Measurements from ENCODE around the gene ALCAM.
"Not testable (repeated sequence)": the region's sequence is repeated elsewhere in the genome, so short reads cannot be mapped to it uniquely, and the experiment has no call there.

Gene ALCAM

GRCh38 chr3:105389759-105390158, 23.1 kb downstream of the ALCAM start:
- not testable (repeated sequence) for H3K9me3 ChIP-seq (ENCODE audit: control insufficient read depth in 2 of 2, low read length in 2 of 2); H3K4me1 ChIP-seq (ENCODE audit: control insufficient read depth, insufficient read depth, low read length); H3K27ac ChIP-seq (ENCODE audit: low read length); H3K9ac ChIP-seq (ENCODE audit: low read length in 2 of 2); H3K4me3 ChIP-seq (ENCODE audit: low read length in 2 of 2); H3K27me3 ChIP-seq (ENCODE audit: control insufficient read depth in 1 of 2, insufficient read depth in 2 of 2, low read length in 2 of 2); H3K36me3 ChIP-seq (ENCODE audit: control insufficient read depth in 2 of 2, insufficient read depth in 2 of 2, low read length in 2 of 2)

DNA sequence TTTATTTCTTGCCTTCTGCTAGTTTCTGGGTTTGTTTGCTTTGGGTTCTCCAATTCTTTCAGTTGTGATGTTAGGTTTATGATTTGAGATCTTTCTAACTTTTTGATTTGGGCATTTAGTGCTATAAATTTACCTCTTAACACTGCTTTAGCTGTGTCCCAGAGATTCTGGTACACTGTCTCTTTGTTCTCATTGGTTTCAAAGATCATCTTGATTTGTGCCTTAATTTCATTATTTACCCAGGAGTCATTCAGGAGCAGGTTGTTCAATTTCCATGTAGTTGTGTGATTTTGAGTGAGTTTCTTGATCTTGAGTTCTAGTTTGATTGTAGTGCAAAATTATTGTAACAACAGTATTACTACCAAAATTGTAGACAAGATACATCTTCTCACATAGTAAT, 25.9 kb downstream of the ALCAM start:
- not testable (repeated sequence) for H3K4me1 ChIP-seq (ENCODE audit: control insufficient read depth, insufficient read depth, low read length); H3K9me3 ChIP-seq (ENCODE audit: control insufficient read depth in 2 of 2, low read length in 2 of 2); H3K27me3 ChIP-seq (ENCODE audit: control insufficient read depth in 1 of 2, insufficient read depth in 2 of 2, low read length in 2 of 2); H3K9ac ChIP-seq (ENCODE audit: low read length in 2 of 2); H3K27ac ChIP-seq (ENCODE audit: low read length); H3K4me3 ChIP-seq (ENCODE audit: low read length in 2 of 2); H3K36me3 ChIP-seq (ENCODE audit: control insufficient read depth in 2 of 2, insufficient read depth in 2 of 2, low read length in 2 of 2)

GRCh38 chr3:105394177-105394576, 27.5 kb downstream of the ALCAM start:
- H3K36me3 ChIP-seq (ENCODE audit: control insufficient read depth in 2 of 2, insufficient read depth in 2 of 2, low read length in 2 of 2), result no peaks in the 10 kb centered on the region
- no peak overlapping the region for H3K27ac ChIP-seq (ENCODE audit: low read length)
- no peak overlapping the region for H3K9ac ChIP-seq (ENCODE audit: low read length in 2 of 2)
- H3K9me3 ChIP-seq (ENCODE audit: control insufficient read depth in 2 of 2, low read length in 2 of 2), result no peaks in the 10 kb centered on the region
- no peaks in the 10 kb centered on the region for H3K27me3 ChIP-seq (ENCODE audit: control insufficient read depth in 1 of 2, insufficient read depth in 2 of 2, low read length in 2 of 2)
- H3K4me3 ChIP-seq (ENCODE audit: low read length in 2 of 2), result no peak overlapping the region
- no peaks in the 10 kb centered on the region for H3K4me1 ChIP-seq (ENCODE audit: control insufficient read depth, insufficient read depth, low read length)

- Histone ChIP-seq H3K36me3 (ENCODE audit: control insufficient read depth in 2 of 2, insufficient read depth in 2 of 2, low read length in 2 of 2) (no peaks in the 10 kb centered on the region), H3K27ac (ENCODE audit: low read length) (no peak overlapping the region), H3K27me3 (ENCODE audit: control insufficient read depth in 1 of 2, insufficient read depth in 2 of 2, low read length in 2 of 2) (no peaks in the 10 kb centered on the region)
These were observed 31.3 kb downstream of the ALCAM start for GRCh38 chr3:105397974-105398373.

GRCh38 chr3:105398437-105398836, 31.7 kb downstream of the ALCAM start:
- Histone ChIP-seq H3K4me3 (ENCODE audit: low read length in 2 of 2) (no peak overlapping the region), H3K9me3 (ENCODE audit: control insufficient read depth in 2 of 2, low read length in 2 of 2) (no peaks in the 10 kb centered on the region), H3K36me3 (ENCODE audit: control insufficient read depth in 2 of 2, insufficient read depth in 2 of 2, low read length in 2 of 2) (no peaks in the 10 kb centered on the region), H3K27ac (ENCODE audit: low read length) (no peak overlapping the region), H3K27me3 (ENCODE audit: control insufficient read depth in 1 of 2, insufficient read depth in 2 of 2, low read length in 2 of 2) (no peaks in the 10 kb centered on the region), H3K4me1 (ENCODE audit: control insufficient read depth, insufficient read depth, low read length) (no peaks in the 10 kb centered on the region), H3K9ac (ENCODE audit: low read length in 2 of 2) (no peak overlapping the region)

More at GRCh38 chr3:105397974-105398373, 31.3 kb downstream of the ALCAM start:
- Histone ChIP-seq H3K4me1 (ENCODE audit: control insufficient read depth, insufficient read depth, low read length) (no peaks in the 10 kb centered on the region), H3K4me3 (ENCODE audit: low read length in 2 of 2) (no peak overlapping the region), H3K9ac (ENCODE audit: low read length in 2 of 2) (no peak overlapping the region), H3K9me3 (ENCODE audit: control insufficient read depth in 2 of 2, low read length in 2 of 2) (no peaks in the 10 kb centered on the region)

DNA sequence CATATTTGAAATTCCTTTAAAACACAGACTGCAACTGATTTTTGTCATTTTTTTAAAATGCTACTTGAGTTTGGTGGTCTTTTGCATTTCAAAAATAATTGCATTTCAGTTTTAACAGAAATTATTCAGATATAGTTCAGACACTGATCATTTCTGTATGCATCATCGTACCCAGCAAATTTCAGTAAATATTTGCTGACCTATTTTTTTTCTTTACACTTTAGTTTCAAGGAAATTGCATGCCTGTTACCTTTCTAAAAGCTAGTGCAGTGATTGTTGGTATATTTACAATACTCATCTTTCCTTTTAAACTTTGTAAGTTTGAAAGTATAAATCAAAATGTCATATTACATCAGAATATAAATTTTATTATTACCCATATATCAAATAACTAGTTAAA, 32.4 kb downstream of the ALCAM start:
- H3K27me3 ChIP-seq (ENCODE audit: control insufficient read depth in 1 of 2, insufficient read depth in 2 of 2, low read length in 2 of 2), result no peaks in the 10 kb centered on the region
- no peak overlapping the region for H3K4me3 ChIP-seq (ENCODE audit: low read length in 2 of 2)
- no peaks in the 10 kb centered on the region for H3K9me3 ChIP-seq (ENCODE audit: control insufficient read depth in 2 of 2, low read length in 2 of 2)
- no peaks in the 10 kb centered on the region for H3K4me1 ChIP-seq (ENCODE audit: control insufficient read depth, insufficient read depth, low read length)
- no peak overlapping the region for H3K9ac ChIP-seq (ENCODE audit: low read length in 2 of 2)
- no peaks in the 10 kb centered on the region for H3K36me3 ChIP-seq (ENCODE audit: control insufficient read depth in 2 of 2, insufficient read depth in 2 of 2, low read length in 2 of 2)
- no peak overlapping the region for H3K27ac ChIP-seq (ENCODE audit: low read length)

DNA sequence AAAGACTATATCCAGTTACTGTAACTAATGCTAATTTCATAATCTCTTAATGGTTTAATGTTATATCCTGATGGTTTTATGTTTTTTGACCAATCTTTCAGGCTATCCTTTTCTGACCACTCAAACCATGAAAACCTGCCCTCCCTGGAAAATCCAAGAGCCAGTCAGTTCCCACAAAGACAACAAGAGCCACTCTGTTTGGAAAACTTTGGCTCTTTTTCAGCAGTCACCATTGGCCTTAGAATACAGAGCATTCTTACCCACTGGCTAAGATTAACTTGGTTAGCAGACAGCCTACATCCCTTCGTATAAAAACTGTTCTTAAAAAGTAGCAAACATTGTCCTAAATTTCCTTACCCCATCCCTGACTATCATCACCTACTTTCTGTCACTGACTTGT, 32.9 kb downstream of the ALCAM start:
- H3K27me3 ChIP-seq (ENCODE audit: control insufficient read depth in 1 of 2, insufficient read depth in 2 of 2, low read length in 2 of 2), result no peaks in the 10 kb centered on the region
- H3K36me3 ChIP-seq (ENCODE audit: control insufficient read depth in 2 of 2, insufficient read depth in 2 of 2, low read length in 2 of 2), result no peaks in the 10 kb centered on the region
- no peak overlapping the region for H3K27ac ChIP-seq (ENCODE audit: low read length)
- H3K9me3 ChIP-seq (ENCODE audit: control insufficient read depth in 2 of 2, low read length in 2 of 2), result no peaks in the 10 kb centered on the region
- H3K9ac ChIP-seq (ENCODE audit: low read length in 2 of 2), result no peak overlapping the region
- no peaks in the 10 kb centered on the region for H3K4me1 ChIP-seq (ENCODE audit: control insufficient read depth, insufficient read depth, low read length)
- H3K4me3 ChIP-seq (ENCODE audit: low read length in 2 of 2), result no peak overlapping the region

DNA sequence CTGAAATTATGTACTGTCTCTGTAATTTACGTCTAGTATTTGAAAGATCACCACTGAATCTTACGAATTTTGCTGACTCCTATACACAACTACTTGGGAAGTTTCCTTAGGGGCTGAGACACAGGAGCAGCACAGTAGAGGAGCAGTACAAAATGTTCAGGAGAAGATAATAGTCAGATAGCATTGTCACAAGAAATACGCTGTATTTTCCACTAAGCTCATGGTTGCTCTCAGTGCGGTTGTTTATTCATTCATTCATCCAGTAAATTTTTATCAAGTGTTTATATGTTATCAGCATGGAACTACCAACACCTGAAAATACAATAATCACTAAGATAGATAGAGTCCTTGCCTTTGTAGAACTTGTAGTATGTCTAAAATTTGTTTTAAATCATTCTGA, 34.5 kb downstream of the ALCAM start:
- Histone ChIP-seq H3K27ac (ENCODE audit: low read length) (no peak overlapping the region), H3K4me3 (ENCODE audit: low read length in 2 of 2) (no peak overlapping the region), H3K36me3 (ENCODE audit: control insufficient read depth in 2 of 2, insufficient read depth in 2 of 2, low read length in 2 of 2) (no peaks in the 10 kb centered on the region), H3K27me3 (ENCODE audit: control insufficient read depth in 1 of 2, insufficient read depth in 2 of 2, low read length in 2 of 2) (no peaks in the 10 kb centered on the region), H3K9me3 (ENCODE audit: control insufficient read depth in 2 of 2, low read length in 2 of 2) (no peaks in the 10 kb centered on the region), H3K4me1 (ENCODE audit: control insufficient read depth, insufficient read depth, low read length) (no peaks in the 10 kb centered on the region), H3K9ac (ENCODE audit: low read length in 2 of 2) (no peak overlapping the region)

GRCh38 chr3:105401691-105402149, 35.0 kb downstream of the ALCAM start:
- no peak overlapping the region for H3K4me3 ChIP-seq (ENCODE audit: low read length in 2 of 2)
- H3K4me1 ChIP-seq (ENCODE audit: control insufficient read depth, insufficient read depth, low read length), result no peaks in the 10 kb centered on the region

GRCh38 chr3:105402287-105402801, 35.6 kb downstream of the ALCAM start:
- Histone ChIP-seq H3K4me1 (ENCODE audit: control insufficient read depth, insufficient read depth, low read length) (no peaks in the 10 kb centered on the region), H3K9ac (ENCODE audit: low read length in 2 of 2) (no peak overlapping the region), H3K36me3 (ENCODE audit: control insufficient read depth in 2 of 2, insufficient read depth in 2 of 2, low read length in 2 of 2) (no peaks in the 10 kb centered on the region)

More at GRCh38 chr3:105401691-105402149, 35.0 kb downstream of the ALCAM start:
- Histone ChIP-seq H3K9ac (ENCODE audit: low read length in 2 of 2) (no peak overlapping the region), H3K36me3 (ENCODE audit: control insufficient read depth in 2 of 2, insufficient read depth in 2 of 2, low read length in 2 of 2) (no peaks in the 10 kb centered on the region), H3K27ac (ENCODE audit: low read length) (no peak overlapping the region), H3K9me3 (ENCODE audit: control insufficient read depth in 2 of 2, low read length in 2 of 2) (no peaks in the 10 kb centered on the region), H3K27me3 (ENCODE audit: control insufficient read depth in 1 of 2, insufficient read depth in 2 of 2, low read length in 2 of 2) (no peaks in the 10 kb centered on the region)

GRCh38 chr3:105403034-105403433, 36.3 kb downstream of the ALCAM start:
- not testable (repeated sequence) for H3K4me3 ChIP-seq (ENCODE audit: low read length in 2 of 2); H3K27ac ChIP-seq (ENCODE audit: low read length); H3K27me3 ChIP-seq (ENCODE audit: control insufficient read depth in 1 of 2, insufficient read depth in 2 of 2, low read length in 2 of 2); H3K36me3 ChIP-seq (ENCODE audit: control insufficient read depth in 2 of 2, insufficient read depth in 2 of 2, low read length in 2 of 2); H3K9ac ChIP-seq (ENCODE audit: low read length in 2 of 2); H3K4me1 ChIP-seq (ENCODE audit: control insufficient read depth, insufficient read depth, low read length); H3K9me3 ChIP-seq (ENCODE audit: control insufficient read depth in 2 of 2, low read length in 2 of 2)

More at GRCh38 chr3:105402287-105402801, 35.6 kb downstream of the ALCAM start:
- no peaks in the 10 kb centered on the region for H3K27me3 ChIP-seq (ENCODE audit: control insufficient read depth in 1 of 2, insufficient read depth in 2 of 2, low read length in 2 of 2)
- H3K4me3 ChIP-seq (ENCODE audit: low read length in 2 of 2), result no peak overlapping the region
- no peak overlapping the region for H3K27ac ChIP-seq (ENCODE audit: low read length)
- H3K9me3 ChIP-seq (ENCODE audit: control insufficient read depth in 2 of 2, low read length in 2 of 2), result no peaks in the 10 kb centered on the region
